Measurements from ENCODE around the gene ABCC6. TPM values are rescaled to one million over a fixed set of nuclear protein-coding genes. Genes with fewer than 3 reads are reported as not detected.

Gene ABCC6
- polyA plus RNA-seq, 4 donors, result 8.3 to 22.1 (median 16.7) TPM

- no peak for DNase-seq (ENCODE audit: low read depth in 4 of 4, low spot score in 3 of 4)
These were observed 78.0 kb downstream of the ABCC6 start for GRCh38 chr16:16145286-16145685.

GRCh38 chr16:16144416-16144815, 78.9 kb downstream of the ABCC6 start:
- DNase-seq (ENCODE audit: low read depth in 4 of 4, low spot score in 3 of 4), result no peak

- no peak for DNase-seq (ENCODE audit: low read depth in 4 of 4, low spot score in 3 of 4)
These were observed 79.4 kb downstream of the ABCC6 start for GRCh38 chr16:16143931-16144330.

GRCh38 chr16:16143038-16143763, 80.1 kb downstream of the ABCC6 start:
- no peak for DNase-seq (ENCODE audit: low read depth in 4 of 4, low spot score in 3 of 4)

- no peak for DNase-seq (ENCODE audit: low read depth in 4 of 4, low spot score in 3 of 4)
These were observed 81.4 kb downstream of the ABCC6 start for GRCh38 chr16:16141784-16142396.

GRCh38 chr16:16141141-16141540, 82.2 kb downstream of the ABCC6 start:
- DNase-seq (ENCODE audit: low read depth in 4 of 4, low spot score in 3 of 4), result no peak

GRCh38 chr16:16140537-16140936, 82.8 kb downstream of the ABCC6 start:
- DNase-seq (ENCODE audit: low read depth in 4 of 4, low spot score in 3 of 4), result no peak

- DNase-seq (ENCODE audit: low read depth in 4 of 4, low spot score in 3 of 4), result no peak
These were observed 83.5 kb downstream of the ABCC6 start for GRCh38 chr16:16139806-16140205.

GRCh38 chr16:16139061-16139460, 84.2 kb downstream of the ABCC6 start:
- no peak for DNase-seq (ENCODE audit: low read depth in 4 of 4, low spot score in 3 of 4)

- no peak for DNase-seq (ENCODE audit: low read depth in 4 of 4, low spot score in 3 of 4)
These were observed 85.2 kb downstream of the ABCC6 start for GRCh38 chr16:16138034-16138635.

GRCh38 chr16:16137110-16137509, 86.2 kb downstream of the ABCC6 start:
- DNase-seq (ENCODE audit: low read depth in 4 of 4, low spot score in 3 of 4), result no peak

GRCh38 chr16:16136588-16136987, 86.7 kb downstream of the ABCC6 start:
- DNase-seq (ENCODE audit: low read depth in 4 of 4, low spot score in 3 of 4), result no peak

- DNase-seq (ENCODE audit: low read depth in 4 of 4, low spot score in 3 of 4), result no peak
These were observed 89.2 kb downstream of the ABCC6 start for GRCh38 chr16:16133943-16134604.

GRCh38 chr16:16131659-16132058, 91.6 kb downstream of the ABCC6 start:
- DNase-seq (ENCODE audit: low read depth in 4 of 4, low spot score in 3 of 4), result no peak

GRCh38 chr16:16131204-16131603, 92.1 kb downstream of the ABCC6 start:
- no peak for DNase-seq (ENCODE audit: low read depth in 4 of 4, low spot score in 3 of 4)

- DNase-seq (ENCODE audit: low read depth in 4 of 4, low spot score in 3 of 4), result peak in 3 of 4 donors; percentile 27 to 49 (median 35)
These were observed 95.7 kb downstream of the ABCC6 start for GRCh38 chr16:16127469-16128116.

- no peak for DNase-seq (ENCODE audit: low read depth in 4 of 4, low spot score in 3 of 4)
These were observed 96.4 kb downstream of the ABCC6 start for GRCh38 chr16:16126896-16127295.

GRCh38 chr16:16124974-16125373, 98.3 kb downstream of the ABCC6 start:
- no peak for DNase-seq (ENCODE audit: low read depth in 4 of 4, low spot score in 3 of 4)

- no peak for DNase-seq (ENCODE audit: low read depth in 4 of 4, low spot score in 3 of 4)
These were observed 98.9 kb downstream of the ABCC6 start for GRCh38 chr16:16124438-16124837.

GRCh38 chr16:16122264-16122663, 101.0 kb downstream of the ABCC6 start:
- no peak for DNase-seq (ENCODE audit: low read depth in 4 of 4, low spot score in 3 of 4)

- peak in 1 of 4 donors; percentile 6 for DNase-seq (ENCODE audit: low read depth in 4 of 4, low spot score in 3 of 4)
These were observed 102.0 kb downstream of the ABCC6 start for GRCh38 chr16:16121185-16121727.

All from left renal pelvis (tissue), 4 donors.